SK-N-SH treated with all-trans-retinoic acid at 6 μM for 48 hours (cell line): ENCODE data around the gene CEBPA.

Experiments used
- ATAC-seq: fragments of 200-7000 bp; cut with Tn5 transposase; 3 replicates; pipeline ENCODE4 v1.9.1; 2020; ENCODE audit warnings: mild to moderate bottlenecking, moderate library complexity
- ARNTL ChIP-seq: fragments of 450-650 bp; formaldehyde crosslinking; IDR thresholded peaks from 2 replicates; pipeline ENCODE4 v1.5.0; 2020; ENCODE audit warnings: low read depth, mild to moderate bottlenecking, moderate library complexity, borderline replicate concordance
- BACH2 ChIP-seq: fragments of 250-450 bp; sonication (Bioruptor Pico); IDR thresholded peaks from 2 replicates; pipeline ENCODE4 v1.9.0; 2021; ENCODE audit warnings: mild to moderate bottlenecking, borderline replicate concordance
- CREB5 ChIP-seq: fragments of 250-450 bp; sonication (Bioruptor Pico); IDR thresholded peaks from 2 replicates; pipeline ENCODE4 v1.5.1; 2020; ENCODE audit warnings: low read depth, mild to moderate bottlenecking, moderate library complexity
- CSDC2 ChIP-seq: fragments of 250-450 bp; sonication (Bioruptor Pico); IDR thresholded peaks from 2 replicates; pipeline ENCODE4 v1.5.0; 2020; ENCODE audit warnings: mild to moderate bottlenecking, moderate library complexity
- CSRNP3 ChIP-seq: fragments of 250-450 bp; sonication (Bioruptor Pico); IDR thresholded peaks from 2 replicates; pipeline ENCODE4 v1.5.1; 2021; ENCODE audit warnings: mild to moderate bottlenecking, moderate library complexity
- ESRRG ChIP-seq: fragments of 250-450 bp; sonication (Bioruptor Pico); IDR thresholded peaks from 2 replicates; pipeline ENCODE4 v1.6.1; 2021; ENCODE audit warnings: mild to moderate bottlenecking
- GLIS3 ChIP-seq: fragments of 250-450 bp; sonication (Bioruptor Pico); IDR thresholded peaks from 2 replicates; pipeline ENCODE4 v1.5.0; 2020; ENCODE audit warnings: mild to moderate bottlenecking, moderate library complexity
- OSR1 ChIP-seq: fragments of 250-450 bp; sonication (Bioruptor Pico); IDR thresholded peaks from 2 replicates; pipeline ENCODE4 v1.8.0; 2022; ENCODE audit warnings: moderate library complexity, mild to moderate bottlenecking, inconsistent platforms
- PATZ1 ChIP-seq: fragments of 250-450 bp; sonication (Bioruptor Pico); IDR thresholded peaks from 2 replicates; pipeline ENCODE4 v1.8.0; 2020; ENCODE audit warnings: mild to moderate bottlenecking, moderate library complexity, borderline replicate concordance
- POU6F1 ChIP-seq: fragments of 250-450 bp; sonication (Bioruptor Pico); IDR thresholded peaks from 2 replicates; pipeline ENCODE4 v1.8.0; 2021; ENCODE audit warnings: low read depth, mild to moderate bottlenecking, moderate library complexity, borderline replicate concordance
- PPARA ChIP-seq: fragments of 250-450 bp; sonication (Bioruptor Pico); IDR thresholded peaks from 2 replicates; pipeline ENCODE4 v1.5.0; 2020; ENCODE audit warnings: mild to moderate bottlenecking, borderline replicate concordance
- RARB ChIP-seq: fragments of 250-450 bp; sonication (Bioruptor Pico); IDR thresholded peaks from 2 replicates; pipeline ENCODE4 v1.8.0; 2021; ENCODE audit warnings: mild to moderate bottlenecking, moderate library complexity
- SNAI2 ChIP-seq: fragments of 250-450 bp; sonication (Bioruptor Pico); IDR thresholded peaks from 2 replicates; pipeline ENCODE4 v1.5.0; 2020; ENCODE audit warnings: mild to moderate bottlenecking, moderate library complexity
- TCF4 ChIP-seq: fragments of 250-450 bp; sonication (Bioruptor Pico); IDR thresholded peaks from 2 replicates; pipeline ENCODE4 v1.8.0; 2021; ENCODE audit warnings: mild to moderate bottlenecking, moderate library complexity, borderline replicate concordance
- TOX ChIP-seq: fragments of 250-450 bp; sonication (Bioruptor Pico); IDR thresholded peaks from 2 replicates; pipeline ENCODE4 v1.8.0; 2021; ENCODE audit warnings: mild to moderate bottlenecking, moderate library complexity, borderline replicate concordance
- TSHZ2 ChIP-seq: fragments of 250-450 bp; sonication (Bioruptor Pico); IDR thresholded peaks from 2 replicates; pipeline ENCODE4 v1.5.0; 2020; ENCODE audit warnings: mild to moderate bottlenecking, moderate library complexity
- ZC3H10 ChIP-seq: fragments of 250-450 bp; sonication (Bioruptor Pico); IDR thresholded peaks from 2 replicates; pipeline ENCODE4 v1.5.1; 2021; ENCODE audit warnings: mild to moderate bottlenecking, moderate library complexity
- ZFP3 ChIP-seq: fragments of 250-450 bp; sonication (Bioruptor Pico); IDR thresholded peaks from 2 replicates; pipeline ENCODE4 v1.5.0; 2020; ENCODE audit warnings: mild to moderate bottlenecking, moderate library complexity
- ZFP30 ChIP-seq: fragments of 450-650 bp; formaldehyde crosslinking; IDR thresholded peaks from 2 replicates; pipeline ENCODE4 v1.5.0; 2022; ENCODE audit warnings: mild to moderate bottlenecking, moderate library complexity
- ZNF565 ChIP-seq: fragments of 450-650 bp; formaldehyde crosslinking; conservative IDR thresholded peaks from 2 replicates; pipeline ENCODE4 v1.5.0; 2020; ENCODE audit warnings: low read depth, mild to moderate bottlenecking, moderate library complexity
- ZNF70 ChIP-seq: fragments of 450-650 bp; formaldehyde crosslinking; IDR thresholded peaks from 2 replicates; pipeline ENCODE4 v1.5.0; 2020; ENCODE audit warnings: mild to moderate bottlenecking, moderate library complexity
- ZNF8 ChIP-seq: fragments of 450-650 bp; formaldehyde crosslinking; IDR thresholded peaks from 2 replicates; pipeline ENCODE4 v1.5.0; 2020; ENCODE audit warnings: mild to moderate bottlenecking, moderate library complexity

Gene CEBPA

GRCh38 chr19:33333642-33334041 lies 31.3 kb upstream of the CEBPA start:
- TF ChIP-seq OSR1: no peak
- no peak for TF ChIP-seq TOX (CRISPR knock-in tag)
- TF ChIP-seq ZC3H10 (CRISPR knock-in tag): no peak
- no peak for TF ChIP-seq SNAI2
- TF ChIP-seq ZNF70 (CRISPR knock-in tag): no peak
- no peak for TF ChIP-seq GLIS3
- TF ChIP-seq ZNF565: no peak
- TF ChIP-seq PPARA (CRISPR knock-in tag): no peak
- no peak for TF ChIP-seq RARB
- TF ChIP-seq POU6F1 (CRISPR knock-in tag): no peak
- ATAC-seq: no peak

GRCh38 chr19:33333151-33333550 lies 30.8 kb upstream of the CEBPA start:
- ATAC-seq: no peak
- TF ChIP-seq ZNF8 (CRISPR knock-in tag) (peak; percentile 90), RARB (no peak)

GRCh38 chr19:33332248-33332647 lies 29.9 kb upstream of the CEBPA start:
- ATAC-seq: no peak
- TF ChIP-seq PPARA (CRISPR knock-in tag): no peak
- TF ChIP-seq ZFP30 (CRISPR knock-in tag): no peak
- TF ChIP-seq ARNTL: no peak
- no peak for TF ChIP-seq ZFP3 (CRISPR knock-in tag)
- TF ChIP-seq BACH2 (CRISPR knock-in tag): no peak
- TF ChIP-seq GLIS3: no peak
- TF ChIP-seq CSDC2: no peak
- TF ChIP-seq CSRNP3 (CRISPR knock-in tag): no peak
- no peak for TF ChIP-seq POU6F1 (CRISPR knock-in tag)
- no peak for TF ChIP-seq OSR1
- no peak for TF ChIP-seq ZNF8 (CRISPR knock-in tag)
- TF ChIP-seq ZNF565: no peak
- TF ChIP-seq ESRRG (CRISPR knock-in tag): no peak
- TF ChIP-seq TCF4 (CRISPR knock-in tag): no peak
- no peak for TF ChIP-seq RARB
- TF ChIP-seq CREB5 (CRISPR knock-in tag): no peak
- no peak for TF ChIP-seq PATZ1 (CRISPR knock-in tag)
- no peak for TF ChIP-seq SNAI2
- no peak for TF ChIP-seq TSHZ2 (CRISPR knock-in tag)
- no peak for TF ChIP-seq ZC3H10 (CRISPR knock-in tag)
